Mesenchymal stem cell (in vitro differentiated cells and primary cell): ENCODE data around the gene SEMA3C.

Source experiments
- DNase-seq: peaks from one replicate; pipeline ENCODE4 v3.0.0-alpha.2; 2013
- H2AFZ ChIP-seq: one replicate; pipeline ENCODE4 v1.6.1; 2013; ENCODE audit warnings: low read depth, mild to moderate bottlenecking, control low read depth, inconsistent platforms, low read length, moderate library complexity
- H2AK5ac ChIP-seq: 2 replicates; pipeline ENCODE4 v1.6.1; 2013; ENCODE audit warnings: low read length, moderate library complexity, mild to moderate bottlenecking, inconsistent platforms; ENCODE audit not compliant: severe bottlenecking
- H2BK120ac ChIP-seq: one replicate; pipeline ENCODE4 v1.6.1; 2013; ENCODE audit warnings: low read depth, mild to moderate bottlenecking, inconsistent platforms, low read length, moderate library complexity
- H2BK12ac ChIP-seq, 2 experiments: one replicate each; pipeline ENCODE4 v1.6.1; 2013; ENCODE audit warnings: inconsistent platforms in 2 of 2, low read length in 2 of 2, mild to moderate bottlenecking in 2 of 2, moderate library complexity in 2 of 2, control low read depth in 1 of 2
- H2BK15ac ChIP-seq: one replicate; pipeline ENCODE4 v1.6.1; 2013; ENCODE audit warnings: mild to moderate bottlenecking, low read depth, inconsistent platforms; ENCODE audit not compliant: poor library complexity, severe bottlenecking
- H2BK5ac ChIP-seq: 2 replicates; pipeline ENCODE4 v1.6.1; 2013; ENCODE audit warnings: low read depth, mild to moderate bottlenecking, low read length, control low read depth, inconsistent platforms; ENCODE audit not compliant: poor library complexity, severe bottlenecking
- H3K14ac ChIP-seq, 2 experiments: one replicate each; pipeline ENCODE4 v1.6.1; 2013; ENCODE audit warnings: inconsistent platforms in 2 of 2, low read length in 2 of 2, control low read depth in 1 of 2, mild to moderate bottlenecking in 1 of 2, moderate library complexity in 1 of 2
- H3K18ac ChIP-seq, 2 experiments: one replicate each; pipeline ENCODE4 v1.6.1; 2013; ENCODE audit warnings: inconsistent platforms in 2 of 2, low read length in 2 of 2, control low read depth in 1 of 2, low read depth in 1 of 2, mild to moderate bottlenecking in 1 of 2
- H3K23ac ChIP-seq, 2 experiments: one replicate each; pipeline ENCODE4 v1.6.1; 2013; ENCODE audit warnings: inconsistent platforms in 2 of 2, low read length in 2 of 2, mild to moderate bottlenecking in 2 of 2, moderate library complexity in 2 of 2, control low read depth in 1 of 2
- H3K27ac ChIP-seq: 2 replicates; pipeline ENCODE4 v1.5.1; 2013; ENCODE audit warnings: mild to moderate bottlenecking, moderate library complexity, low read length, control low read depth, inconsistent platforms; ENCODE audit not compliant: poor library complexity, severe bottlenecking
- H3K27me3 ChIP-seq, 2 experiments: 2 replicates each; pipeline versions ENCODE4 v1.6.1 to v1.7.0; 2013; ENCODE audit warnings: low read length in 2 of 2, mild to moderate bottlenecking in 2 of 2, moderate library complexity in 2 of 2, control low read depth in 1 of 2, inconsistent platforms in 1 of 2; ENCODE audit not compliant: control insufficient read depth in 1 of 2, insufficient read depth in 1 of 2
- H3K36me3 ChIP-seq, 2 experiments: 2 replicates each; pipeline versions ENCODE4 v1.6.1 to v1.7.0; 2013; ENCODE audit warnings: low read length in 2 of 2, control low read depth in 1 of 2, inconsistent platforms in 1 of 2, low read depth in 1 of 2, mild to moderate bottlenecking in 1 of 2; ENCODE audit not compliant: insufficient read depth in 2 of 2, control insufficient read depth in 1 of 2
- H3K4ac ChIP-seq, 2 experiments: one replicate each; pipeline ENCODE4 v1.6.1; 2013; ENCODE audit warnings: inconsistent platforms in 2 of 2, low read length in 2 of 2, mild to moderate bottlenecking in 2 of 2, moderate library complexity in 2 of 2, control low read depth in 1 of 2, low read depth in 1 of 2
- H3K4me1 ChIP-seq: 2 replicates; pipeline ENCODE4 v1.6.1; 2013; ENCODE audit warnings: low read depth, low read length, control low read depth; ENCODE audit not compliant: control insufficient read depth, insufficient read depth
- H3K4me2 ChIP-seq: 2 replicates; pipeline ENCODE4 v1.6.1; 2013; ENCODE audit warnings: low read length, mild to moderate bottlenecking, inconsistent platforms; ENCODE audit not compliant: poor library complexity, severe bottlenecking
- H3K4me3 ChIP-seq, 2 experiments: 2 replicates each; pipeline versions ENCODE4 v1.5.1 to v1.7.0; 2013; ENCODE audit warnings: low read length in 2 of 2, mild to moderate bottlenecking in 2 of 2, control low read depth in 1 of 2, low read depth in 1 of 2; ENCODE audit not compliant: insufficient read depth in 1 of 2
- H3K79me1 ChIP-seq: replicated peaks from 2 replicates; pipeline ENCODE4 v1.6.1; 2013; ENCODE audit warnings: mild to moderate bottlenecking, control low read depth, low read length, inconsistent platforms; ENCODE audit not compliant: poor library complexity, severe bottlenecking
- H3K9ac ChIP-seq: 2 replicates; pipeline ENCODE4 v1.7.0; 2013; ENCODE audit warnings: mild to moderate bottlenecking, low read length, moderate library complexity
- H3K9me3 ChIP-seq: 2 replicates; pipeline ENCODE4 v1.7.0; 2013; ENCODE audit warnings: mild to moderate bottlenecking, low read length; ENCODE audit not compliant: control insufficient read depth
- H4K8ac ChIP-seq: one replicate; pipeline ENCODE4 v1.6.1; 2013; ENCODE audit warnings: inconsistent platforms, mild to moderate bottlenecking, low read length, moderate library complexity
- H4K91ac ChIP-seq: one replicate; pipeline ENCODE4 v1.6.1; 2013; ENCODE audit warnings: mild to moderate bottlenecking, low read length, inconsistent platforms
- WGBS: methylation state at CpG from one replicate; pipeline ENCODE4 v1.1.7; 2013; ENCODE audit warnings: mixed read lengths; 5-methylcytosine and 5-hydroxymethylcytosine counted together

Gene SEMA3C

GRCh38 chr7:80794631-80795573, 123.9 kb downstream of the SEMA3C start:
- 85% methylated on average over 10 of the region's 10 CpGs for WGBS
- no peak overlapping the region for H2BK120ac ChIP-seq
- no peak overlapping the region for H2BK5ac ChIP-seq
- no peak overlapping the region for H3K27ac ChIP-seq
- no peak overlapping the region for H3K4ac ChIP-seq
- peaks cover 23 to 92% of the 10 kb centered on the region in 2 experiments for H3K36me3 ChIP-seq
- no peak for DNase-seq
- H3K79me1 ChIP-seq, result peaks cover 10% of the 10 kb centered on the region
- no peak overlapping the region for H3K4me2 ChIP-seq
- H3K23ac ChIP-seq, result no peak overlapping the region
- H3K9me3 ChIP-seq, result no peaks in the 10 kb centered on the region
- H2AK5ac ChIP-seq, result no peak overlapping the region
- peak overlapping the region; percentile 48 for H3K9ac ChIP-seq
- H4K8ac ChIP-seq, result no peak overlapping the region
- H3K4me3 ChIP-seq, result no peak overlapping the region
- H4K91ac ChIP-seq, result no peak overlapping the region
- H3K4me1 ChIP-seq, result no peaks in the 10 kb centered on the region
- H3K27me3 ChIP-seq, result no peaks in the 10 kb centered on the region
- no peak overlapping the region for H3K14ac ChIP-seq
- no peak overlapping the region for H3K18ac ChIP-seq
- H2BK12ac ChIP-seq, result no peak overlapping the region
- H2AFZ ChIP-seq, result no peak overlapping the region
- no peak overlapping the region for H2BK15ac ChIP-seq

- no peak overlapping the region for H4K91ac ChIP-seq
- H2BK12ac ChIP-seq, result no peak overlapping the region
- no peak overlapping the region for H3K18ac ChIP-seq
- no peak overlapping the region for H3K4ac ChIP-seq
- no peak overlapping the region for H2AK5ac ChIP-seq
- no peaks in the 10 kb centered on the region for H3K9me3 ChIP-seq
- H2BK5ac ChIP-seq, result no peak overlapping the region
- H3K23ac ChIP-seq, result no peak overlapping the region
- no peak overlapping the region for H2AFZ ChIP-seq
- no peak overlapping the region for H3K4me2 ChIP-seq
- no peak overlapping the region for H3K27ac ChIP-seq
- no peak for DNase-seq
- H3K79me1 ChIP-seq, result peaks cover 14% of the 10 kb centered on the region
- no peaks in the 10 kb centered on the region for H3K27me3 ChIP-seq
- H2BK120ac ChIP-seq, result no peak overlapping the region
- H4K8ac ChIP-seq, result no peak overlapping the region
- no peaks in the 10 kb centered on the region for H3K4me1 ChIP-seq
- no peak overlapping the region for H3K14ac ChIP-seq
- no peak overlapping the region for H2BK15ac ChIP-seq
- no peak overlapping the region for H3K4me3 ChIP-seq
- 89% methylated on average over 3 of the region's 3 CpGs for WGBS
- peaks cover 18 to 92% of the 10 kb centered on the region in 2 experiments for H3K36me3 ChIP-seq
- H3K9ac ChIP-seq, result peak overlapping the region; percentile 4
Measured at GRCh38 chr7:80791509-80791929, 127.3 kb downstream of the SEMA3C start.

GRCh38 chr7:80790877-80791276, 128.0 kb downstream of the SEMA3C start:
- Histone ChIP-seq H3K9ac (no peak overlapping the region), H2AK5ac (no peak overlapping the region), H3K36me3 (peaks cover 16 to 89% of the 10 kb centered on the region in 2 experiments), H3K18ac (no peak overlapping the region), H3K27ac (no peak overlapping the region), H3K14ac (no peak overlapping the region), H3K4me2 (no peak overlapping the region), H3K27me3 (no peaks in the 10 kb centered on the region), H3K79me1 (peaks cover 14% of the 10 kb centered on the region), H2BK12ac (no peak overlapping the region), H2BK5ac (no peak overlapping the region), H3K4me1 (no peaks in the 10 kb centered on the region), H4K8ac (no peak overlapping the region), H3K4me3 (no peak overlapping the region), H2BK120ac (no peak overlapping the region), H3K9me3 (no peaks in the 10 kb centered on the region), H3K4ac (no peak overlapping the region), H4K91ac (no peak overlapping the region), H3K23ac (no peak overlapping the region), H2BK15ac (no peak overlapping the region), H2AFZ (no peak overlapping the region)
- WGBS, result 77% methylated on average over 4 of the region's 4 CpGs
- DNase-seq, result no peak

- H3K27me3 ChIP-seq, result no peaks in the 10 kb centered on the region
- H4K8ac ChIP-seq, result no peak overlapping the region
- no peak overlapping the region for H3K27ac ChIP-seq
- peaks cover 12% of the 10 kb centered on the region for H3K79me1 ChIP-seq
- H3K36me3 ChIP-seq, result peaks cover 18 to 81% of the 10 kb centered on the region in 2 experiments
- no peak overlapping the region for H2BK12ac ChIP-seq
- H3K9me3 ChIP-seq, result no peaks in the 10 kb centered on the region
- H4K91ac ChIP-seq, result no peak overlapping the region
- no peak overlapping the region for H2BK5ac ChIP-seq
- no peak overlapping the region for H3K18ac ChIP-seq
- no peak overlapping the region for H2BK15ac ChIP-seq
- H2BK120ac ChIP-seq, result no peak overlapping the region
- H3K4me3 ChIP-seq, result no peak overlapping the region
- no peak overlapping the region for H3K4me2 ChIP-seq
- no peak overlapping the region for H3K4ac ChIP-seq
- H3K4me1 ChIP-seq, result no peaks in the 10 kb centered on the region
- WGBS, result 83% methylated on average over 1 of the region's 1 CpG
- no peak overlapping the region for H3K9ac ChIP-seq
- no peak overlapping the region for H2AFZ ChIP-seq
- H3K23ac ChIP-seq, result no peak overlapping the region
- no peak overlapping the region for H3K14ac ChIP-seq
- H2AK5ac ChIP-seq, result no peak overlapping the region
- no peak for DNase-seq
Measured at GRCh38 chr7:80787721-80788120, 131.1 kb downstream of the SEMA3C start.
